Parathyroid adenoma (tissue), 2 donors: ENCODE data around the gene HPS1.

Experiments
- H2AFZ ChIP-seq: fragments of 300-600 bp; sonication (generic); one replicate; pipeline ENCODE4 v1.7.0; 2017; ENCODE audit warnings: antibody characterized with exemption, mild to moderate bottlenecking
- H3K27ac ChIP-seq: fragments of 300-600 bp; sonication (generic); one replicate; pipeline ENCODE4 v1.7.0; 2017
- H3K27me3 ChIP-seq: fragments of 300-600 bp; sonication (generic); one replicate; pipeline ENCODE4 v1.7.0; 2017; ENCODE audit warnings: low read length; ENCODE audit not compliant: control insufficient read depth, insufficient read depth
- H3K36me3 ChIP-seq: fragments of 300-600 bp; sonication (generic); one replicate; pipeline ENCODE4 v1.7.0; 2017; ENCODE audit warnings: low read length; ENCODE audit not compliant: control insufficient read depth, insufficient read depth
- H3K4me1 ChIP-seq: fragments of 300-600 bp; sonication (generic); one replicate; pipeline ENCODE4 v1.7.0; 2017; ENCODE audit warnings: control low read depth
- H3K4me2 ChIP-seq: fragments of 300-600 bp; sonication (generic); one replicate; pipeline ENCODE4 v1.7.0; 2017; ENCODE audit warnings: low read length
- H3K4me3 ChIP-seq: fragments of 300-600 bp; sonication (generic); one replicate; pipeline ENCODE4 v1.7.0; 2017; ENCODE audit warnings: low read depth, low read length
- H3K79me2 ChIP-seq: fragments of 300-600 bp; sonication (generic); one replicate; pipeline ENCODE4 v1.7.0; 2017; ENCODE audit warnings: control low read depth
- H3K9ac ChIP-seq: fragments of 300-600 bp; sonication (generic); one replicate; pipeline ENCODE4 v1.7.0; 2017; ENCODE audit warnings: mild to moderate bottlenecking
- H3K9me3 ChIP-seq: fragments of 300-600 bp; sonication (generic); one replicate; pipeline ENCODE4 v1.7.0; 2017; ENCODE audit warnings: low read length; ENCODE audit not compliant: control insufficient read depth
- CTCF ChIP-seq: fragments of 300-600 bp; sonication (generic); IDR thresholded peaks from one replicate; pipeline ENCODE4 v1.7.0; 2017; ENCODE audit warnings: antibody characterized with exemption, mild to moderate bottlenecking
- donor health status: primary hyperparathyroidism.

Gene HPS1

GRCh38 chr10:98460837-98461499 is 14.2 kb upstream of the HPS1 start:
- H3K9me3 ChIP-seq = no peaks in the 10 kb centered on the region
- H3K27me3 ChIP-seq = no peaks in the 10 kb centered on the region
- no peaks in the 10 kb centered on the region for H3K4me1 ChIP-seq
- H3K79me2 ChIP-seq = no peaks in the 10 kb centered on the region
- H3K9ac ChIP-seq = no peak overlapping the region
- no peak overlapping the region for H3K4me2 ChIP-seq
- H3K36me3 ChIP-seq = no peaks in the 10 kb centered on the region
- no peak for TF ChIP-seq CTCF
- H2AFZ ChIP-seq = no peak overlapping the region
- no peak overlapping the region for H3K4me3 ChIP-seq
- no peak overlapping the region for H3K27ac ChIP-seq

- Histone ChIP-seq H2AFZ (no peak overlapping the region), H3K79me2 (no peaks in the 10 kb centered on the region), H3K27ac (no peak overlapping the region), H3K4me1 (no peaks in the 10 kb centered on the region), H3K4me3 (no peak overlapping the region), H3K4me2 (no peak overlapping the region), H3K36me3 (no peaks in the 10 kb centered on the region), H3K9me3 (no peaks in the 10 kb centered on the region), H3K27me3 (no peaks in the 10 kb centered on the region), H3K9ac (no peak overlapping the region)
- no peak for TF ChIP-seq CTCF
Measured at GRCh38 chr10:98458809-98459784, 12.4 kb upstream of the HPS1 start.

GRCh38 chr10:98457721-98458120 is 11.0 kb upstream of the HPS1 start:
- no peaks in the 10 kb centered on the region for H3K9me3 ChIP-seq
- no peak overlapping the region for H3K4me2 ChIP-seq
- no peak overlapping the region for H3K4me3 ChIP-seq
- no peak overlapping the region for H3K27ac ChIP-seq
- H3K9ac ChIP-seq = no peak overlapping the region
- H3K4me1 ChIP-seq = no peaks in the 10 kb centered on the region
- no peak for TF ChIP-seq CTCF
- no peaks in the 10 kb centered on the region for H3K27me3 ChIP-seq
- H3K36me3 ChIP-seq = no peaks in the 10 kb centered on the region
- H2AFZ ChIP-seq = no peak overlapping the region
- H3K79me2 ChIP-seq = no peaks in the 10 kb centered on the region

- Histone ChIP-seq H3K36me3 (no peaks in the 10 kb centered on the region), H2AFZ (no peak overlapping the region), H3K27me3 (no peaks in the 10 kb centered on the region), H3K4me3 (no peak overlapping the region), H3K4me2 (no peak overlapping the region), H3K9ac (no peak overlapping the region), H3K9me3 (no peaks in the 10 kb centered on the region), H3K4me1 (no peaks in the 10 kb centered on the region), H3K79me2 (no peaks in the 10 kb centered on the region), H3K27ac (no peak overlapping the region)
- TF ChIP-seq CTCF = no peak
Measured at GRCh38 chr10:98456686-98457482, 10.1 kb upstream of the HPS1 start.
